Stimulated activated naive B cell treated with anti-CD40 and anti-IgM and Interleukin-4, amounts not matched to agents 10 μg/mL and 1 μg/mL and 100 μg/mL, for 72 hours (primary cell): ENCODE results near the gene DIMT1.

Experiments used
- ATAC-seq, 2 donors: fragments of 150-1000 bp; cut with Tn5 transposase; replicated peaks; 2 replicates each; pipeline ENCODE4 v1.10.0; 2021; ENCODE audit warnings: moderate library complexity in 1 of 2
- DNase-seq: peaks from one replicate; pipeline ENCODE4 v3.0.0; 2021
- H3K27ac Mint-ChIP-seq: one replicate; pipeline ENCODE4 v1.8.0; 2022; ENCODE audit warnings: mild to moderate bottlenecking, mixed read lengths
- H3K27me3 Mint-ChIP-seq, 2 donors: one replicate each; pipeline ENCODE4 v1.8.0; 2022; ENCODE audit warnings: mixed read lengths in 2 of 2
- H3K36me3 Mint-ChIP-seq, 2 donors: one replicate each; pipeline ENCODE4 v1.8.0; 2022; ENCODE audit warnings: mixed read lengths in 2 of 2, mild to moderate bottlenecking in 1 of 2
- H3K4me1 Mint-ChIP-seq, 2 donors: one replicate each; pipeline ENCODE4 v1.8.0; 2022; ENCODE audit warnings: mixed read lengths in 2 of 2, mild to moderate bottlenecking in 1 of 2
- H3K4me3 Mint-ChIP-seq, 2 donors: one replicate each; pipeline ENCODE4 v1.8.0; 2022; ENCODE audit warnings: mild to moderate bottlenecking in 2 of 2, mixed read lengths in 2 of 2, moderate library complexity in 1 of 2
- H3K9me3 Mint-ChIP-seq, 2 donors: one replicate each; pipeline ENCODE4 v1.8.0; 2022; ENCODE audit warnings: mixed read lengths in 2 of 2, mild to moderate bottlenecking in 1 of 2

The DIMT1 gene

GRCh38 chr5:62403411-62404250 lies at the start of gene DIMT1:
DIMT1 (minus strand) TSS chr5:62403905; CDS start chr5:62403772, 133 bp downstream.
- peaks cover 15 to 31% of the 10 kb centered on the region in 2 donors for H3K4me1 Mint-ChIP-seq
- DNase-seq (peak; percentile 96), ATAC-seq (peak; percentile 93 to 96)
- peak within 1 kb of the TSS; percentile 99 for H3K27ac Mint-ChIP-seq
- H3K27me3 Mint-ChIP-seq: no peaks in the 10 kb centered on the region
- H3K36me3 Mint-ChIP-seq: peaks cover 10 to 19% of the 10 kb centered on the region in 2 donors
- peak within 1 kb of the TSS; percentile 94 to 96 for H3K4me3 Mint-ChIP-seq
- H3K9me3 Mint-ChIP-seq: peaks cover 0 to 2% of the 10 kb centered on the region in 2 donors

GRCh38 chr5:62450259-62450658 lies 46.6 kb upstream of the DIMT1 start:
- H3K27me3 Mint-ChIP-seq: no peaks in the 10 kb centered on the region
- peaks cover 14 to 41% of the 10 kb centered on the region in 2 donors for H3K36me3 Mint-ChIP-seq
- DNase-seq (no peak), ATAC-seq (no peak)
- H3K9me3 Mint-ChIP-seq: no peaks in the 10 kb centered on the region
- H3K4me3 Mint-ChIP-seq: no peak overlapping the region
- no peaks in the 10 kb centered on the region for H3K4me1 Mint-ChIP-seq
- no peak overlapping the region for H3K27ac Mint-ChIP-seq

GRCh38 chr5:62448528-62448927 lies 44.8 kb upstream of the DIMT1 start:
- ATAC-seq (no peak), DNase-seq (no peak)
- Mint-ChIP-seq H3K9me3 (no peaks in the 10 kb centered on the region), H3K27ac (no peak overlapping the region), H3K36me3 (peaks cover 12 to 33% of the 10 kb centered on the region in 2 donors), H3K4me1 (no peaks in the 10 kb centered on the region), H3K27me3 (no peaks in the 10 kb centered on the region), H3K4me3 (no peak overlapping the region)

GRCh38 chr5:62432621-62433064 lies 28.9 kb upstream of the DIMT1 start:
- no peak overlapping the region for H3K4me3 Mint-ChIP-seq
- no peak overlapping the region for H3K27ac Mint-ChIP-seq
- H3K27me3 Mint-ChIP-seq: no peaks in the 10 kb centered on the region
- DNase-seq: no peak
- ATAC-seq: no peak
- no peaks in the 10 kb centered on the region for H3K9me3 Mint-ChIP-seq
- peaks cover 7 to 28% of the 10 kb centered on the region in 2 donors for H3K4me1 Mint-ChIP-seq
- peaks cover 3 to 7% of the 10 kb centered on the region in 2 donors for H3K36me3 Mint-ChIP-seq

- no peak for ATAC-seq
- H3K9me3 Mint-ChIP-seq: no peaks in the 10 kb centered on the region
These were observed 28.3 kb upstream of the DIMT1 start for GRCh38 chr5:62431735-62432620.

GRCh38 chr5:62424763-62425162 lies 21.1 kb upstream of the DIMT1 start:
- Mint-ChIP-seq H3K36me3 (peaks cover 4 to 12% of the 10 kb centered on the region in 2 donors), H3K4me3 (no peak overlapping the region)
- no peak for ATAC-seq

More at GRCh38 chr5:62431735-62432620, 28.3 kb upstream of the DIMT1 start:
- H3K4me1 Mint-ChIP-seq: peaks cover 7 to 28% of the 10 kb centered on the region in 2 donors
- H3K4me3 Mint-ChIP-seq: no peak overlapping the region
- no peak overlapping the region for H3K27ac Mint-ChIP-seq
- H3K27me3 Mint-ChIP-seq: no peaks in the 10 kb centered on the region
- DNase-seq: no peak
- H3K36me3 Mint-ChIP-seq: peaks cover 3 to 7% of the 10 kb centered on the region in 2 donors

GRCh38 chr5:62421414-62421813 lies 17.7 kb upstream of the DIMT1 start:
- Mint-ChIP-seq H3K27me3 (no peaks in the 10 kb centered on the region), H3K27ac (no peak overlapping the region), H3K4me1 (peaks cover 3 to 17% of the 10 kb centered on the region in 2 donors), H3K4me3 (no peak overlapping the region), H3K36me3 (peaks cover 4 to 24% of the 10 kb centered on the region in 2 donors), H3K9me3 (no peaks in the 10 kb centered on the region)
- DNase-seq: no peak
- ATAC-seq: no peak

More at GRCh38 chr5:62424763-62425162, 21.1 kb upstream of the DIMT1 start:
- no peaks in the 10 kb centered on the region for H3K27me3 Mint-ChIP-seq
- no peak for DNase-seq
- H3K9me3 Mint-ChIP-seq: no peaks in the 10 kb centered on the region
- peaks cover 3 to 17% of the 10 kb centered on the region in 2 donors for H3K4me1 Mint-ChIP-seq
- H3K27ac Mint-ChIP-seq: no peak overlapping the region

- Mint-ChIP-seq H3K27ac (no peak overlapping the region), H3K4me1 (peaks cover 6 to 17% of the 10 kb centered on the region in 2 donors), H3K4me3 (no peak overlapping the region), H3K27me3 (no peaks in the 10 kb centered on the region), H3K9me3 (no peaks in the 10 kb centered on the region), H3K36me3 (peaks cover 1 to 21% of the 10 kb centered on the region in 2 donors)
- DNase-seq (no peak), ATAC-seq (no peak)
These were observed 15.9 kb upstream of the DIMT1 start for GRCh38 chr5:62419609-62420008.

- DNase-seq (no peak), ATAC-seq (no peak)
- H3K27ac Mint-ChIP-seq: no peak overlapping the region
- H3K27me3 Mint-ChIP-seq: no peaks in the 10 kb centered on the region
- no peak overlapping the region for H3K4me3 Mint-ChIP-seq
- H3K9me3 Mint-ChIP-seq: no peaks in the 10 kb centered on the region
- peaks cover 1 to 17% of the 10 kb centered on the region in 2 donors for H3K36me3 Mint-ChIP-seq
- peaks cover 7 to 19% of the 10 kb centered on the region in 2 donors for H3K4me1 Mint-ChIP-seq
These were observed 14.9 kb upstream of the DIMT1 start for GRCh38 chr5:62418462-62419076.

GRCh38 chr5:62413711-62414110 lies 10.0 kb upstream of the DIMT1 start:
- ATAC-seq (no peak), DNase-seq (no peak)
- Mint-ChIP-seq H3K4me3 (peak overlapping the region; percentile 83 to 88), H3K4me1 (peaks cover 8% of the 10 kb centered on the region in 2 donors), H3K36me3 (peaks cover 1 to 11% of the 10 kb centered on the region in 2 donors), H3K27ac (peak overlapping the region; percentile 94), H3K27me3 (no peaks in the 10 kb centered on the region), H3K9me3 (no peaks in the 10 kb centered on the region)

GRCh38 chr5:62412549-62413329 lies 9.0 kb upstream of the DIMT1 start, which contains the start of gene IPO11:
IPO11 (plus strand) TSS chr5:62412763; CDS start chr5:62437280, 24,517 bp downstream.
- H3K4me3 Mint-ChIP-seq: peak within 1 kb of the TSS; percentile 83 to 88
- no peaks in the 10 kb centered on the region for H3K27me3 Mint-ChIP-seq

GRCh38 chr5:62395210-62395950 lies 8.3 kb downstream of the DIMT1 start:
- Mint-ChIP-seq H3K36me3 (peaks cover 32 to 46% of the 10 kb centered on the region in 2 donors), H3K9me3 (no peaks in the 10 kb centered on the region), H3K27ac (peak overlapping the region; percentile 65), H3K27me3 (no peaks in the 10 kb centered on the region), H3K4me3 (no peak overlapping the region), H3K4me1 (peaks cover 0 to 4% of the 10 kb centered on the region in 2 donors)
- ATAC-seq: peak in 1 of 2 donors; percentile 6
- no peak for DNase-seq

More at GRCh38 chr5:62412549-62413329, 9.0 kb upstream of the DIMT1 start, which contains the start of gene IPO11:
- DNase-seq (peak; percentile 98), ATAC-seq (peak; percentile 94 to 95)
- Mint-ChIP-seq H3K4me1 (peaks cover 8% of the 10 kb centered on the region in 2 donors), H3K27ac (peak within 1 kb of the TSS; percentile 94), H3K36me3 (peaks cover 1 to 7% of the 10 kb centered on the region in 2 donors), H3K9me3 (no peaks in the 10 kb centered on the region)
